Sigmoid colon (tissue), 7 donors: ENCODE results near the gene FNIP2. TPM values are rescaled to one million over a fixed set of nuclear protein-coding genes. Genes with fewer than 3 reads are reported as not detected.

Experiments
- DNase-seq: peaks from one replicate; pipeline ENCODE4 v3.0.0-alpha.2; 2019
- H3K27ac ChIP-seq, 4 donors: fragments of 200-600 bp; sonication (generic); one replicate each; pipeline ENCODE4 v1.5.1; 2016 to 2019; ENCODE audit warnings: mild to moderate bottlenecking in 1 of 4
- H3K27me3 ChIP-seq, 3 donors: fragments of 200-600 bp; sonication (generic); one replicate each; pipeline ENCODE4 v1.5.1; 2019; ENCODE audit warnings: mild to moderate bottlenecking in 1 of 3
- H3K36me3 ChIP-seq, 4 donors: fragments of 200-600 bp; sonication (generic); one replicate each; pipeline ENCODE4 v1.5.1; 2016 to 2019
- H3K4me1 ChIP-seq, 4 donors: fragments of 200-600 bp; sonication (generic); one replicate each; pipeline ENCODE4 v1.5.1; 2017 to 2019
- H3K4me3 ChIP-seq, 4 donors: fragments of 200-600 bp; sonication (generic); one replicate each; pipeline ENCODE4 v1.5.1; 2017 to 2019; ENCODE audit warnings: mild to moderate bottlenecking in 2 of 4, moderate library complexity in 1 of 4
- H3K9me3 ChIP-seq, 4 donors: fragments of 200-600 bp in 3 of 4; sonication (generic) in 3 of 4; one replicate each; pipeline versions ENCODE4 v1.5.1 to v1.6.1; 2013 to 2019
- EP300 ChIP-seq, 4 donors: sonication (generic); formaldehyde crosslinking; IDR thresholded peaks; one replicate each; pipeline ENCODE4 v1.6.1; 2017; ENCODE audit warnings: antibody characterized with exemption in 4 of 4
- POLR2A ChIP-seq, 2 donors: fragments of 450-650 bp; IDR thresholded peaks; one replicate each; pipeline ENCODE4 v1.6.1; 2016; ENCODE audit warnings: antibody characterized with exemption in 2 of 2, mild to moderate bottlenecking in 2 of 2, moderate library complexity in 2 of 2
- POLR2AphosphoS5 ChIP-seq, 4 donors: sonication (generic); formaldehyde crosslinking; IDR thresholded peaks; one replicate each; pipeline ENCODE4 v1.6.1; 2017; ENCODE audit warnings: antibody characterized with exemption in 4 of 4
- WGBS, 2 donors: extraction: QIAGEN DNeasy Blood & Tissue Kit; methylation state at CpG; one replicate each; pipeline ENCODE4 v1.1.7; 2013; 5-methylcytosine and 5-hydroxymethylcytosine counted together
- intact Hi-C: fragments of 100-400 bp; cut with DNase I; formaldehyde crosslinking; loops from one replicate; pipeline ENCODE4 v1.15.1; 2023
- polyA plus RNA-seq, 3 donors: library from polyadenylated mRNA; stranded (reverse); fragments of 200-250 nt; gene quantifications; one replicate each; pipeline ENCODE4 v1.2.3, GENCODE V29; 2013
- total RNA-seq, 4 donors: library from RNA; depleted of rRNA; stranded (reverse); fragments of >200 nt; gene quantifications; one replicate each; pipeline ENCODE4 v1.1.0, GENCODE V29; 2016
- TF ChIP-seq, protein P1 (sequence below), 4 experiments: fragments of 450-650 bp in 3 of 4; fragments of 200-600 bp in 1 of 4; IDR thresholded peaks; one replicate each; pipeline ENCODE4 v1.5.1; 2016 to 2019; ENCODE audit warnings: antibody characterized with exemption in 4 of 4, mild to moderate bottlenecking in 3 of 4, moderate library complexity in 2 of 4
- donor health status: healthy with polysubstance abuse.
- donor health status: Bipolar disorder and iron deficiency.
- donor health status: healthy.

FNIP2 gene
- total and polyA plus RNA-seq, 7 donors: 14.4 to 38.9 (median 35.2) TPM

DNA sequence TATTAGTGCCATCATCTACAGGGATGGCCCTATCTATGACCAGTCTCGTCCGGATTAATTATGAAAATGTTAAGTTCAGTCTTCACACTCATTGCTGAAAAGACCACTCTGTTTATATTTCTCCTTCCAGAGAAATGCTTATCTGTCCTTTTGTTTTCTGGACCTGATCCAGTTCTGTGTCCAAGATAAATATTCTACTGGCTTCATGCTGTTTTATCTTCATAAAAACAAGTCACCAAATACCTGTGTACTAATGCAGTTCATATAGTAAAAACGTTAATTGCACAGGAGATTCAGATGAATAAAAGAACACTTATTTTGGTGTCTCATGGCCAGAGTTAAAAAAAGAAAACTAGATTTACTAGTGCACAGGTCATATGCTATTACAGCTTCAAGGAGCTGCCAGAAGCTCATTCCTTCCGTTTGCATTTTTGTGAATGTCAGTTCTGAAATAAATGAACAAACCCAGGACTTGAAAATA is 17.3 kb downstream of the FNIP2 start:
- TF ChIP-seq POLR2AphosphoS5 (IDR thresholded peaks at IDR 0.05): peak in 1 of 4 donors; percentile 44
- no peak for TF ChIP-seq EP300 (IDR thresholded peaks at IDR 0.05)
- peaks cover 0 to 77% (median 69%) of the 10 kb centered on the region in 4 donors for H3K4me1 ChIP-seq
- H3K27ac ChIP-seq: peak overlapping the region in 3 of 4 donors; percentile 50 to 71 (median 63)
- 6 to 35% methylated on average over 4 of the region's 4 CpGs for WGBS, 2 donors
- no peaks in the 10 kb centered on the region for H3K27me3 ChIP-seq
- no peaks in the 10 kb centered on the region for H3K9me3 ChIP-seq
- intact Hi-C loops: no loop called here
- H3K36me3 ChIP-seq: no peaks in the 10 kb centered on the region
- H3K4me3 ChIP-seq: peak overlapping the region in 1 of 4 donors; percentile 6
- DNase-seq: no peak

DNA sequence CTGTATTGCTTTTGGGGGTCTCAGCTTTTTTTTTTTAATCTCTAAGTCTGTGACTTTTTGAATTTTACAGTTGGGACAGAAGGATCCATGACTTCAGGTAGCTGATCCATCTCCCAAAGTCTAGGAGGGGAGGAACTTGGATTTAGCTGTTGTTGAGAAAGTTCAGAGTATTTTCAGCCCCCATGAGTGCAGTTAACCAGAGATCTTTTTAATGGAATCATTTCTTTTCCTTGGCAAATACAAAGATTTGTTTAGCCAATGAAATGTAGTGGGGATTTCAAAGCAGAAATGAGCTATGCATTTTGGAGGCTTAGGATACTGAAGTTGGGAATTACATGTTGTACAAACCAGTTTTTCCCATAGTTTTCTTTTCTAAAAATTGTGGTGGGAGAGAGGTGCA is 18.1 kb downstream of the FNIP2 start:
- TF ChIP-seq POLR2A (IDR thresholded peaks at IDR 0.05) (no peak), EP300 (IDR thresholded peaks at IDR 0.05) (no peak), POLR2AphosphoS5 (IDR thresholded peaks at IDR 0.05) (no peak)
- TF ChIP-seq, protein P1, sequence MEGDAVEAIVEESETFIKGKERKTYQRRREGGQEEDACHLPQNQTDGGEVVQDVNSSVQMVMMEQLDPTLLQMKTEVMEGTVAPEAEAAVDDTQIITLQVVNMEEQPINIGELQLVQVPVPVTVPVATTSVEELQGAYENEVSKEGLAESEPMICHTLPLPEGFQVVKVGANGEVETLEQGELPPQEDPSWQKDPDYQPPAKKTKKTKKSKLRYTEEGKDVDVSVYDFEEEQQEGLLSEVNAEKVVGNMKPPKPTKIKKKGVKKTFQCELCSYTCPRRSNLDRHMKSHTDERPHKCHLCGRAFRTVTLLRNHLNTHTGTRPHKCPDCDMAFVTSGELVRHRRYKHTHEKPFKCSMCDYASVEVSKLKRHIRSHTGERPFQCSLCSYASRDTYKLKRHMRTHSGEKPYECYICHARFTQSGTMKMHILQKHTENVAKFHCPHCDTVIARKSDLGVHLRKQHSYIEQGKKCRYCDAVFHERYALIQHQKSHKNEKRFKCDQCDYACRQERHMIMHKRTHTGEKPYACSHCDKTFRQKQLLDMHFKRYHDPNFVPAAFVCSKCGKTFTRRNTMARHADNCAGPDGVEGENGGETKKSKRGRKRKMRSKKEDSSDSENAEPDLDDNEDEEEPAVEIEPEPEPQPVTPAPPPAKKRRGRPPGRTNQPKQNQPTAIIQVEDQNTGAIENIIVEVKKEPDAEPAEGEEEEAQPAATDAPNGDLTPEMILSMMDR (IDR thresholded peaks at IDR 0.05): no peak
- intact Hi-C loops: no loop called here
- Histone ChIP-seq H3K36me3 (no peaks in the 10 kb centered on the region), H3K27ac (peak overlapping the region in 3 of 4 donors; percentile 50 to 71 (median 63)), H3K4me1 (peaks cover 0 to 73% (median 71%) of the 10 kb centered on the region in 4 donors), H3K9me3 (no peaks in the 10 kb centered on the region), H3K4me3 (no peak overlapping the region), H3K27me3 (no peaks in the 10 kb centered on the region)
- DNase-seq: no peak

DNA sequence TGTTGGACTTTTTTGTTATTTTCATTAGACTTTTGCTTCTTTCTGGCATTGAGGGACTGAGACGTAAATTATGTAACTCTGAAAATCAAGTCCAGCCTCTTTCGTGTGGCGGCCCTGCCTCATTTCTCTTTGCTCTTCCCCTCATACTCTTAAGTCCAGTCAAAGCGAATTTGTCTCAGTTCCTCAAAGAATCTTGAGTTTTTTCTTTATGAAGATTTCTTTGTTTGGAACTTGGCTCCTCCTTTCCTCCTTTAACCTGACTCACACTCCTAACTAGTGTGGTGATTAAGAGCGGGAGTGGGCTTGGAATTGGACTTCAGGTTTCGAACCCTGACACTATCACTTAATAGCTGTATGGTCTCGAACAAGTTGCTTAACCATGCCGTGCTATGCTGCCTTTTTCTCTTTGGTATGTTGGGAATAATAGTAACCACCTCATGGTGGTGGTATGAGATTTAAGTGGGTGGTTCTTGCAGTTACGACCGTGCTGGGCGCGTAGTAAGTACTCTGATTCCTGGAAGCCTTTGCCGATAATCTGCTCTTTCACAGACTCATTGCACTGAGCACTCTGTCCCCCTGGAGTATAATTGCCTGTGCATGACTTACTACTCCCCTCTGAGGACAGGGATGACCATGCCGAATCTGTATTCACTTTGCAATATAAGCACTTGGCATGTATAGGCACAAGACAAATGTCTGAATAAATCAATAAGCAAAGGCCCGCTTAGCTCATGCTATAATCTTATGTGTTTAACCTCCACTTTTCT is 19.1 kb downstream of the FNIP2 start:
- H3K4me3 ChIP-seq: no peak overlapping the region
- WGBS, 2 donors: 92 to 94% methylated on average over 15 of the region's 15 CpGs
- no peaks in the 10 kb centered on the region for H3K9me3 ChIP-seq
- peak overlapping the region in 3 of 4 donors; percentile 2 to 71 (median 50) for H3K27ac ChIP-seq
- TF ChIP-seq EP300 (IDR thresholded peaks at IDR 0.05) (no peak), POLR2A (IDR thresholded peaks at IDR 0.05) (no peak), POLR2AphosphoS5 (IDR thresholded peaks at IDR 0.05) (no peak)
- TF ChIP-seq, protein P1 (IDR thresholded peaks at IDR 0.05): no peak
- DNase-seq: no peak
- intact Hi-C loops: no loop called here
- H3K27me3 ChIP-seq: no peaks in the 10 kb centered on the region
- peaks cover 0 to 72% (median 63%) of the 10 kb centered on the region in 4 donors for H3K4me1 ChIP-seq
- no peaks in the 10 kb centered on the region for H3K36me3 ChIP-seq

DNA sequence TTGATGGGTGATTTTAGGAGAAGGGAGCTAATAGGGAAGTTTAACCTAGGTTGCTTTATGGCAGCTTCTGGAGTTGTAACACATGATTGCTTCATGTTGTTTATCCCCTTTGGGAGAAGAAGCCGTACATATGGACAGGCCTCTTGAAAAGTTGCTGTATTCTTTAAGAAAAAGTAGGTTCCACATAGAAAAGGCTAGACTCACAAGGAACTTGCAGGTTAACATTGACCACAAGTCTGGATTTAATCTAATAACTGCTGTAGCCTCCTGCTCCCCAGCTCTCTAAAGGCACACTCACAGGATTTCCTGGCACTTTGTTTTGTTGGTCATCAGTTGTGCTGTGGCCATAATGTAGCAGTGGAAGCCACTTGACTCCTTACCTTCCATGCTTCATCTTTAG is 19.7 kb downstream of the FNIP2 start:
- peaks cover 0 to 68% (median 60%) of the 10 kb centered on the region in 4 donors for H3K4me1 ChIP-seq
- no peak overlapping the region for H3K4me3 ChIP-seq
- H3K36me3 ChIP-seq: no peaks in the 10 kb centered on the region
- DNase-seq: no peak
- 49 to 67% methylated on average over 1 of the region's 1 CpG for WGBS, 2 donors
- peak overlapping the region in 1 of 4 donors; percentile 26 for H3K27ac ChIP-seq
- no peak for TF ChIP-seq EP300 (IDR thresholded peaks at IDR 0.05)
- TF ChIP-seq POLR2A (IDR thresholded peaks at IDR 0.05): no peak
- no peak for TF ChIP-seq POLR2AphosphoS5 (IDR thresholded peaks at IDR 0.05)
- TF ChIP-seq, protein P1 (IDR thresholded peaks at IDR 0.05): no peak
- intact Hi-C loops: no loop called here
- H3K9me3 ChIP-seq: no peaks in the 10 kb centered on the region
- no peaks in the 10 kb centered on the region for H3K27me3 ChIP-seq

DNA sequence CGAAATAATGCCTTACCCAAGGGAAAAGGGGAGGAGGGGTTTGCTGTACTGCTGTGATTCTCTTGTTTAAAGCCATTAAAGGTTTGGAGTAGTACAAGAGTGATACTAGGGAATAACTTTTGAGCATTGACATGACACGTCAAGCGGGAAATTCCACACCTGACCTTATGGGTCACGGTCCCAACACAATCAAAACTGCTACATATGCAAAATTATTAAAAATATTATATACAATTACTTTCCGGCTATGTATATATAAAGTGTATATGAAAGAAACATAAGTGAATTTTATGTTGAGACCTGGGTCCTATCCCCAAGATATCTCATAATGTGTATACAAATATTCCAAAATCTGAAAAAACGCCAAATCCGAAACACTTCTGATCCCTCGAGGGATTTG is 21.0 kb downstream of the FNIP2 start:
- Histone ChIP-seq H3K9me3 (no peaks in the 10 kb centered on the region), H3K27ac (no peak overlapping the region), H3K36me3 (no peaks in the 10 kb centered on the region), H3K27me3 (no peaks in the 10 kb centered on the region), H3K4me1 (peaks cover 0 to 55% (median 48%) of the 10 kb centered on the region in 4 donors), H3K4me3 (no peak overlapping the region)
- TF ChIP-seq POLR2AphosphoS5 (IDR thresholded peaks at IDR 0.05): no peak
- TF ChIP-seq, protein P1 (IDR thresholded peaks at IDR 0.05): no peak
- no peak for TF ChIP-seq EP300 (IDR thresholded peaks at IDR 0.05)
- no peak for TF ChIP-seq POLR2A (IDR thresholded peaks at IDR 0.05)
- intact Hi-C loops: no loop called here
- 90 to 96% methylated on average over 8 of the region's 8 CpGs for WGBS, 2 donors
- DNase-seq: no peak
